ENCODE results near the gene PTPN22. TPM values are rescaled to one million over a fixed set of nuclear protein-coding genes. Genes with fewer than 3 reads are reported as not detected.

The PTPN22 gene
- total and polyA plus RNA-seq, 9 of the 15 experiments (the other 6 are each of a cell fraction or from before 2014, with no cell fraction given) = 0.45 to 4.6 (median 1.1) TPM

- TF ChIP-seq GATA2 (CRISPR knock-in tag; IDR thresholded peaks at IDR 0.05) = peak; percentile 99
- peak; percentile 22 for TF ChIP-seq POLR2B (IDR thresholded peaks at IDR 0.05; ENCODE audit: low read depth, partially characterized antibody)
- TF ChIP-seq, protein P1, sequence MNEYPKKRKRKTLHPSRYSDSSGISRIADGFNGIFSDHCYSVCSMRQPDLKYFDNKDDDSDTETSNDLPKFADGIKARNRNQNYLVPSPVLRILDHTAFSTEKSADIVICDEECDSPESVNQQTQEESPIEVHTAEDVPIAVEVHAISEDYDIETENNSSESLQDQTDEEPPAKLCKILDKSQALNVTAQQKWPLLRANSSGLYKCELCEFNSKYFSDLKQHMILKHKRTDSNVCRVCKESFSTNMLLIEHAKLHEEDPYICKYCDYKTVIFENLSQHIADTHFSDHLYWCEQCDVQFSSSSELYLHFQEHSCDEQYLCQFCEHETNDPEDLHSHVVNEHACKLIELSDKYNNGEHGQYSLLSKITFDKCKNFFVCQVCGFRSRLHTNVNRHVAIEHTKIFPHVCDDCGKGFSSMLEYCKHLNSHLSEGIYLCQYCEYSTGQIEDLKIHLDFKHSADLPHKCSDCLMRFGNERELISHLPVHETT (CRISPR knock-in tag; conservative IDR thresholded peaks at IDR 0.05 in 1 of 2, IDR thresholded peaks at IDR 0.05 in 1 of 2) = peak in 1 of 2 experiments; percentile 94; a peak in 2 of 4 replicates
- TF ChIP-seq, protein P2, sequence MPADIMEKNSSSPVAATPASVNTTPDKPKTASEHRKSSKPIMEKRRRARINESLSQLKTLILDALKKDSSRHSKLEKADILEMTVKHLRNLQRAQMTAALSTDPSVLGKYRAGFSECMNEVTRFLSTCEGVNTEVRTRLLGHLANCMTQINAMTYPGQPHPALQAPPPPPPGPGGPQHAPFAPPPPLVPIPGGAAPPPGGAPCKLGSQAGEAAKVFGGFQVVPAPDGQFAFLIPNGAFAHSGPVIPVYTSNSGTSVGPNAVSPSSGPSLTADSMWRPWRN (IDR thresholded peaks at IDR 0.05; ENCODE audit: low read depth) = peak; percentile 93
- TF ChIP-seq KLF1 (tag; IDR thresholded peaks at IDR 0.05) = no peak
- peak; percentile 76 for TF ChIP-seq FOSL1 (tag; conservative IDR thresholded peaks at IDR 0.05)
- peak; percentile 78 for TF ChIP-seq JUND (IDR thresholded peaks at IDR 0.05; ENCODE audit: borderline replicate concordance, low read depth, low read length)
- peak; percentile 54; the same call in 1 of the 3 replicates for TF ChIP-seq JUND (tag; IDR thresholded peaks at IDR 0.05; ENCODE audit: borderline replicate concordance, low read depth, low read length)
- TF ChIP-seq SRSF3 (IDR thresholded peaks at IDR 0.05; ENCODE audit: insufficient read depth, low read length) = no peak
- TF ChIP-seq ETS1 (conservative IDR thresholded peaks at IDR 0.05; ENCODE audit: control insufficient read depth, low read depth, low read length) = peak; percentile 90
- no peak for TF ChIP-seq ZFPM2 (CRISPR knock-in tag; IDR thresholded peaks at IDR 0.05)
- TF ChIP-seq, protein P3, sequence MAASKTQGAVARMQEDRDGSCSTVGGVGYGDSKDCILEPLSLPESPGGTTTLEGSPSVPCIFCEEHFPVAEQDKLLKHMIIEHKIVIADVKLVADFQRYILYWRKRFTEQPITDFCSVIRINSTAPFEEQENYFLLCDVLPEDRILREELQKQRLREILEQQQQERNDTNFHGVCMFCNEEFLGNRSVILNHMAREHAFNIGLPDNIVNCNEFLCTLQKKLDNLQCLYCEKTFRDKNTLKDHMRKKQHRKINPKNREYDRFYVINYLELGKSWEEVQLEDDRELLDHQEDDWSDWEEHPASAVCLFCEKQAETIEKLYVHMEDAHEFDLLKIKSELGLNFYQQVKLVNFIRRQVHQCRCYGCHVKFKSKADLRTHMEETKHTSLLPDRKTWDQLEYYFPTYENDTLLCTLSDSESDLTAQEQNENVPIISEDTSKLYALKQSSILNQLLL (CRISPR knock-in tag; IDR thresholded peaks at IDR 0.05; ENCODE audit: borderline replicate concordance) = no peak
- TF ChIP-seq, protein P4, sequence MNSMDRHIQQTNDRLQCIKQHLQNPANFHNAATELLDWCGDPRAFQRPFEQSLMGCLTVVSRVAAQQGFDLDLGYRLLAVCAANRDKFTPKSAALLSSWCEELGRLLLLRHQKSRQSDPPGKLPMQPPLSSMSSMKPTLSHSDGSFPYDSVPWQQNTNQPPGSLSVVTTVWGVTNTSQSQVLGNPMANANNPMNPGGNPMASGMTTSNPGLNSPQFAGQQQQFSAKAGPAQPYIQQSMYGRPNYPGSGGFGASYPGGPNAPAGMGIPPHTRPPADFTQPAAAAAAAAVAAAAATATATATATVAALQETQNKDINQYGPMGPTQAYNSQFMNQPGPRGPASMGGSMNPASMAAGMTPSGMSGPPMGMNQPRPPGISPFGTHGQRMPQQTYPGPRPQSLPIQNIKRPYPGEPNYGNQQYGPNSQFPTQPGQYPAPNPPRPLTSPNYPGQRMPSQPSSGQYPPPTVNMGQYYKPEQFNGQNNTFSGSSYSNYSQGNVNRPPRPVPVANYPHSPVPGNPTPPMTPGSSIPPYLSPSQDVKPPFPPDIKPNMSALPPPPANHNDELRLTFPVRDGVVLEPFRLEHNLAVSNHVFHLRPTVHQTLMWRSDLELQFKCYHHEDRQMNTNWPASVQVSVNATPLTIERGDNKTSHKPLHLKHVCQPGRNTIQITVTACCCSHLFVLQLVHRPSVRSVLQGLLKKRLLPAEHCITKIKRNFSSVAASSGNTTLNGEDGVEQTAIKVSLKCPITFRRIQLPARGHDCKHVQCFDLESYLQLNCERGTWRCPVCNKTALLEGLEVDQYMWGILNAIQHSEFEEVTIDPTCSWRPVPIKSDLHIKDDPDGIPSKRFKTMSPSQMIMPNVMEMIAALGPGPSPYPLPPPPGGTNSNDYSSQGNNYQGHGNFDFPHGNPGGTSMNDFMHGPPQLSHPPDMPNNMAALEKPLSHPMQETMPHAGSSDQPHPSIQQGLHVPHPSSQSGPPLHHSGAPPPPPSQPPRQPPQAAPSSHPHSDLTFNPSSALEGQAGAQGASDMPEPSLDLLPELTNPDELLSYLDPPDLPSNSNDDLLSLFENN (IDR thresholded peaks at IDR 0.05; ENCODE audit: low read depth in 2 of 2, low read length in 2 of 2) = peak in 1 of 2 experiments; percentile 97; a peak in 2 of 4 replicates
- peak; percentile 88 for TF ChIP-seq TOE1 (IDR thresholded peaks at IDR 0.05; ENCODE audit: borderline replicate concordance)
- TF ChIP-seq TOE1 (CRISPR knock-in tag; IDR thresholded peaks at IDR 0.05; ENCODE audit: borderline replicate concordance, low read depth) = no peak
- peak; percentile 50; the same call in 1 of the 2 replicates for TF ChIP-seq ETV5 (CRISPR knock-in tag; IDR thresholded peaks at IDR 0.05; ENCODE audit: low read depth)
These were observed 42.6 kb upstream of the PTPN22 start (continued) for GRCh38 chr1:113913887-113914664.

Measured in K562 (cell line).